A673 (cell line): ENCODE measurements around the gene AKR7A2.

Experiments
- EZH2 ChIP-seq: fragments of 200-600 bp; sonication (generic); IDR thresholded peaks from 2 replicates; pipeline ENCODE4 v1.6.1; 2017; ENCODE audit warnings: borderline replicate concordance, low read depth, mild to moderate bottlenecking, mixed read lengths, antibody characterized with exemption, low read length; ENCODE audit not compliant: poor library complexity, severe bottlenecking
- TF ChIP-seq, protein P1 (sequence below): fragments of 300-800, 200-600 bp; sonication (generic); conservative IDR thresholded peaks from 2 replicates; pipeline ENCODE4 v1.5.1; 2017; ENCODE audit warnings: low read depth, mild to moderate bottlenecking, antibody characterized with exemption, low read length, moderate library complexity, mixed read lengths

GRCh38 chr1:19305880-19306279 is 6.1 kb downstream of the AKR7A2 start:
- TF ChIP-seq, protein P1, sequence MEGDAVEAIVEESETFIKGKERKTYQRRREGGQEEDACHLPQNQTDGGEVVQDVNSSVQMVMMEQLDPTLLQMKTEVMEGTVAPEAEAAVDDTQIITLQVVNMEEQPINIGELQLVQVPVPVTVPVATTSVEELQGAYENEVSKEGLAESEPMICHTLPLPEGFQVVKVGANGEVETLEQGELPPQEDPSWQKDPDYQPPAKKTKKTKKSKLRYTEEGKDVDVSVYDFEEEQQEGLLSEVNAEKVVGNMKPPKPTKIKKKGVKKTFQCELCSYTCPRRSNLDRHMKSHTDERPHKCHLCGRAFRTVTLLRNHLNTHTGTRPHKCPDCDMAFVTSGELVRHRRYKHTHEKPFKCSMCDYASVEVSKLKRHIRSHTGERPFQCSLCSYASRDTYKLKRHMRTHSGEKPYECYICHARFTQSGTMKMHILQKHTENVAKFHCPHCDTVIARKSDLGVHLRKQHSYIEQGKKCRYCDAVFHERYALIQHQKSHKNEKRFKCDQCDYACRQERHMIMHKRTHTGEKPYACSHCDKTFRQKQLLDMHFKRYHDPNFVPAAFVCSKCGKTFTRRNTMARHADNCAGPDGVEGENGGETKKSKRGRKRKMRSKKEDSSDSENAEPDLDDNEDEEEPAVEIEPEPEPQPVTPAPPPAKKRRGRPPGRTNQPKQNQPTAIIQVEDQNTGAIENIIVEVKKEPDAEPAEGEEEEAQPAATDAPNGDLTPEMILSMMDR: no peak
- no peak for TF ChIP-seq EZH2
